H1 (cell line): Measurements from ENCODE around the gene MRPL33. TPM values are rescaled to one million over a fixed set of nuclear protein-coding genes. Genes with fewer than 3 reads are reported as not detected.

Experiments used
- CTCF ChIA-PET: fragments of 300-600 bp; sonication (Branson Sonifier 250); formaldehyde crosslinking; loops from one replicate; lab custom pipeline; 2021; ENCODE audit not compliant: partially characterized antibody; lab: Charles Lee
- POLR2A ChIA-PET: fragments of 300-600 bp; sonication (Branson Sonifier 250); formaldehyde crosslinking; loops from one replicate; lab custom pipeline; 2021; ENCODE audit warnings: inconsistent platforms; ENCODE audit not compliant: partially characterized antibody; lab: Charles Lee
- DNase-seq, 2 experiments: peaks; one replicate each; pipeline versions ENCODE4 v3.0.0 to v3.0.0-alpha.2; 2010 to 2022; ENCODE audit warnings: low spot score in 2 of 2, low read depth in 1 of 2, mixed read lengths in 1 of 2
- FAIRE-seq: peaks from 2 replicates; lab custom pipeline; 2011; peaks lifted over from hg19 to GRCh38; lab: Jason Lieb, UNC
- H2AFZ ChIP-seq: 2 replicates; pipeline ENCODE4 v1.8.1; 2012; ENCODE audit warnings: low read length, inconsistent platforms
- H2AK5ac ChIP-seq: 2 replicates; pipeline ENCODE4 v1.6.1; 2013; ENCODE audit warnings: low read depth, low read length
- H2BK120ac ChIP-seq: replicated peaks from 2 replicates; pipeline ENCODE3; 2013; ENCODE audit warnings: low read depth, low read length, inconsistent platforms
- H2BK12ac ChIP-seq: 2 replicates; pipeline ENCODE4 v1.6.1; 2013; ENCODE audit warnings: low read depth, low read length
- H2BK15ac ChIP-seq: 2 replicates; pipeline ENCODE4 v1.6.1; 2013; ENCODE audit warnings: low read length
- H2BK20ac ChIP-seq: 2 replicates; pipeline ENCODE4 v1.6.1; 2013; ENCODE audit warnings: low read length
- H2BK5ac ChIP-seq: 2 replicates; pipeline ENCODE4 v1.6.1; 2013; ENCODE audit warnings: low read depth, low read length
- H3K14ac ChIP-seq: 2 replicates; pipeline ENCODE4 v1.6.1; 2013; ENCODE audit warnings: inconsistent platforms; ENCODE audit not compliant: insufficient read length
- H3K18ac ChIP-seq: 2 replicates; pipeline ENCODE4 v1.6.1; 2013; ENCODE audit warnings: low read length; ENCODE audit errors: extremely low read depth
- H3K23ac ChIP-seq: 2 replicates; pipeline ENCODE4 v1.6.1; 2013; ENCODE audit warnings: inconsistent platforms; ENCODE audit not compliant: insufficient read length
- H3K23me2 ChIP-seq: 2 replicates; pipeline ENCODE4 v1.6.1; 2013; ENCODE audit warnings: low read depth, low read length
- H3K27ac ChIP-seq: 2 replicates; pipeline ENCODE4 v1.6.1; 2011; ENCODE audit warnings: low read depth, low read length, inconsistent platforms
- H3K27me3 ChIP-seq, 4 experiments: replicated peaks in 1 of 4; 1 replicate in 1 of 4; 2 replicates in 3 of 4; pipeline versions ENCODE4 v1.6.1 to v1.8.1; 2011 to 2013; ENCODE audit warnings: low read length in 3 of 4, mild to moderate bottlenecking in 3 of 4, inconsistent platforms in 2 of 4, mixed read lengths in 2 of 4, moderate library complexity in 1 of 4; ENCODE audit not compliant: control insufficient read depth in 3 of 4, insufficient read depth in 3 of 4; ENCODE audit errors: extremely low read depth in 1 of 4
- H3K36me3 ChIP-seq, 4 experiments: 2 replicates each; pipeline versions ENCODE4 v1.6.1 to v1.8.1; 2011 to 2013; ENCODE audit warnings: mild to moderate bottlenecking in 4 of 4, low read length in 3 of 4, moderate library complexity in 2 of 4, control low read depth in 1 of 4, inconsistent platforms in 1 of 4; ENCODE audit not compliant: insufficient read depth in 4 of 4, control insufficient read depth in 2 of 4
- H3K4ac ChIP-seq: replicated peaks from 2 replicates; pipeline ENCODE3; 2013; ENCODE audit warnings: low read length, low read depth, mixed read lengths, inconsistent platforms; ENCODE audit not compliant: insufficient read length
- H3K4me1 ChIP-seq, 4 experiments: replicated peaks in 1 of 4; 1 replicate in 1 of 4; 2 replicates in 3 of 4; pipeline versions ENCODE4 v1.6.1 to v1.8.1; 2011 to 2013; ENCODE audit warnings: low read length in 3 of 4, inconsistent platforms in 2 of 4, mixed read lengths in 1 of 4; ENCODE audit not compliant: insufficient read depth in 4 of 4, control insufficient read depth in 3 of 4
- H3K4me2 ChIP-seq, 2 experiments: 2 replicates each; pipeline versions ENCODE4 v1.6.1 to v1.8.1; 2011 to 2013; ENCODE audit warnings: low read depth in 2 of 2, low read length in 2 of 2, control low read depth in 1 of 2, inconsistent platforms in 1 of 2, mild to moderate bottlenecking in 1 of 2; ENCODE audit not compliant: insufficient read depth in 1 of 2
- H3K4me3 ChIP-seq, 4 experiments: fragments of 200-600, 300-600 bp in 1 of 4; sonication (generic), shearing (Covaris generic), sonication (Bioruptor Twin) in 1 of 4; 2 replicates each; pipeline versions ENCODE4 v1.5.1 to v1.8.1; 2011 to 2016; ENCODE audit warnings: low read length in 4 of 4, low read depth in 3 of 4, control low read depth in 2 of 4, inconsistent platforms in 2 of 4, mild to moderate bottlenecking in 2 of 4, mixed read lengths in 1 of 4, moderate library complexity in 1 of 4; ENCODE audit not compliant: insufficient read depth in 2 of 4; ENCODE audit errors: extremely low read depth in 1 of 4
- H3K56ac ChIP-seq: replicated peaks from 2 replicates; pipeline ENCODE3; 2013; ENCODE audit warnings: low read depth, mild to moderate bottlenecking, mixed read lengths, low read length, inconsistent platforms; ENCODE audit not compliant: insufficient read length
- H3K79me1 ChIP-seq: 2 replicates; pipeline ENCODE4 v1.6.1; 2013; ENCODE audit warnings: low read depth, low read length, control low read depth
- H3K79me2 ChIP-seq, 2 experiments: 2 replicates each; pipeline versions ENCODE4 v1.6.1 to v1.8.1; 2012 to 2013; ENCODE audit warnings: low read length in 2 of 2, mild to moderate bottlenecking in 2 of 2, inconsistent platforms in 1 of 2; ENCODE audit not compliant: insufficient read depth in 2 of 2, control insufficient read depth in 1 of 2
- H3K9ac ChIP-seq, 4 experiments: replicated peaks in 1 of 4; 1 replicate in 1 of 4; 2 replicates in 3 of 4; pipeline versions ENCODE4 v1.6.1 to v1.8.1; 2011 to 2013; ENCODE audit warnings: low read depth in 3 of 4, low read length in 3 of 4, control low read depth in 2 of 4, mild to moderate bottlenecking in 2 of 4, moderate library complexity in 2 of 4, inconsistent platforms in 1 of 4; ENCODE audit errors: extremely low read depth in 1 of 4
- H3K9me3 ChIP-seq, 2 experiments: 2 replicates each; pipeline versions ENCODE4 v1.6.1 to v1.8.1; 2012 to 2013; ENCODE audit warnings: mild to moderate bottlenecking in 2 of 2, moderate library complexity in 2 of 2, control low read depth in 1 of 2, inconsistent platforms in 1 of 2, low read depth in 1 of 2, low read length in 1 of 2, mixed read lengths in 1 of 2; ENCODE audit not compliant: insufficient read depth in 2 of 2
- H4K20me1 ChIP-seq, 2 experiments: replicated peaks in 1 of 2; 2 replicates each; pipeline versions ENCODE3 to v1.8.1; 2011 to 2013; ENCODE audit warnings: inconsistent platforms in 2 of 2, low read length in 2 of 2, mild to moderate bottlenecking in 1 of 2; ENCODE audit not compliant: insufficient read depth in 2 of 2, control insufficient read depth in 1 of 2
- H4K5ac ChIP-seq: 2 replicates; pipeline ENCODE4 v1.6.1; 2013; ENCODE audit warnings: low read length, low read depth, mixed read lengths, inconsistent platforms; ENCODE audit not compliant: insufficient read length
- H4K8ac ChIP-seq: 2 replicates; pipeline ENCODE4 v1.8.0; 2013; ENCODE audit warnings: mild to moderate bottlenecking, moderate library complexity, low read length, inconsistent platforms; ENCODE audit not compliant: insufficient read depth; ENCODE audit errors: extremely low read depth
- H4K91ac ChIP-seq: replicated peaks from 2 replicates; pipeline ENCODE3; 2013; ENCODE audit warnings: low read length, mixed read lengths, inconsistent platforms; ENCODE audit not compliant: insufficient read length
- GTF2F1 ChIP-seq: IDR thresholded peaks from 2 replicates; pipeline ENCODE4 v1.6.1; 2012; ENCODE audit warnings: low read depth, low read length, improper control_type of control experiment, borderline replicate concordance
- TCF12 ChIP-seq: IDR thresholded peaks from 2 replicates; pipeline ENCODE4 v1.6.1; 2011; ENCODE audit warnings: low read depth, mild to moderate bottlenecking, low read length
- WGBS, 2 experiments: shearing (Covaris generic) in 1 of 2; methylation state at CpG; one replicate each; pipeline versions ENCODE4 v1.1.6 to v1.1.7; 2013 to 2015; ENCODE audit warnings: low lambda C conversion rate in 2 of 2, mixed read lengths in 2 of 2, inconsistent platforms in 1 of 2, low coverage in 1 of 2, missing lambda C conversion rate in 1 of 2; ENCODE audit not compliant: insufficient replicate concordance in 2 of 2, insufficient coverage in 1 of 2, insufficient read length in 1 of 2; ENCODE audit errors: extremely low coverage in 1 of 2, missing lambda C conversion rate in 1 of 2; 5-methylcytosine and 5-hydroxymethylcytosine counted together
- polyA plus RNA-seq, 7 experiments: library from polyadenylated mRNA; depleted of rRNA in 3 of 7; stranded (reverse) in 5 of 7; unstranded in 2 of 7; fragments of >200 nt in 5 of 7; fragments of 200-250 nt in 2 of 7; gene quantifications; 1 replicate in 5 of 7; 2 replicates in 1 of 7; 4 replicates in 1 of 7; pipeline versions ENCODE4 v1.2.1 to v1.2.3, GENCODE V29; 2011 to 2013; ENCODE audit warnings: missing spikeins in 2 of 7, mixed read lengths in 2 of 7
- total RNA-seq: library from RNA; stranded (reverse); fragmentation: NEBNext Ultra II Directional; extraction: Animal tissue kit (Norgen Biotek cat#: 25700); gene quantifications from 2 replicates; pipeline ENCODE4 v1.2.1, GENCODE V29; 2021

Gene MRPL33
- total and polyA plus RNA-seq, 2 of the 8 experiments (the other 6 are each of a cell fraction or from before 2014, with no cell fraction given): 24.3 to 62.9 TPM

DNA sequence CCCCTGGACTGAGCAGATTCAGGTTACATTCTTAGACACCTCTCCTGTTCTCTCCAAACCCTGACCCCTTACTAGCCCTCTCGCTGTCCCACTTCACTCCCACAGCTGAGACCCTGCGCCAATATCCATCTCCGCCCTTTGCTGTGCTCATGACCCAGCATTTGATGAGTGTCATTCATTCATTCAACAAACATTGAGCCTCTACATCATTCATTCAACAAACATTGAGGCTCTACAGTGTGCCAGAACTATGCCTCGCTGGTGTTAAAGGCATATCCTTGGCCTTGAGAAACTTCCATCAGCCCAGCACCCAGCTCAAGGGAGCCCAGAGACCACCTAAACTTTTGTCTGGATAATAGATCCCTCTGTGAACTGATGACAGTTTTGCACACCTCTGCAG lies 41.9 kb upstream of the MRPL33 start:
- CTCF ChIA-PET: interaction anchor here (0.9 to 1.8 kb wide), 4 partner anchors 9 to 47 kb away, joined by 3 to 4 read pairs (median 4); no protein-coding TSS in a partner anchor
- Histone ChIP-seq H4K5ac (no peak overlapping the region), H3K9me3 (no peaks in the 10 kb centered on the region)

More for the DNA sequence above, 41.9 kb upstream of the MRPL33 start:
- no peak for DNase-seq
- Histone ChIP-seq H3K4ac (no peak overlapping the region), H3K56ac (no peak overlapping the region), H3K4me2 (no peak overlapping the region), H3K4me3 (no peak overlapping the region), H2BK12ac (0 out of 2 replicates have a peak overlapping the region, but pooled peaks have one; percentile 50), H4K20me1 (no peaks in the 10 kb centered on the region), H3K79me1 (no peaks in the 10 kb centered on the region), H2BK5ac (no peak overlapping the region), H2AFZ (no peak overlapping the region), H3K9ac (no peak overlapping the region), H2AK5ac (peak overlapping the region; percentile 65; the same call in 1 of the 2 replicates), H3K79me2 (no peaks in the 10 kb centered on the region), H4K91ac (no peak overlapping the region), H2BK15ac (no peak overlapping the region), H3K27ac (no peak overlapping the region), H2BK120ac (no peak overlapping the region), H2BK20ac (no peak overlapping the region), H3K4me1 (peaks cover 0 to 9% (median 5%) of the 10 kb centered on the region in 4 experiments; a peak in 5 of 7 replicates), H3K27me3 (no peaks in the 10 kb centered on the region; a peak in 1 of 7 replicates), H3K18ac (no peak overlapping the region), H3K14ac (no peak overlapping the region), H3K23me2 (no peaks in the 10 kb centered on the region), H3K23ac (no peak overlapping the region), H3K36me3 (no peaks in the 10 kb centered on the region), H4K8ac (no peak overlapping the region)
- TF ChIP-seq TCF12 (no peak), GTF2F1 (no peak)
- POLR2A ChIA-PET: interaction anchor here (0.5 to 3.2 kb wide), 3 partner anchors 13 to 667 kb away, joined by 4 to 18 read pairs (median 9); no protein-coding TSS in a partner anchor
- 95% methylated on average over 4 of the region's 4 CpGs; no CpG with 5 or more reads in 1 of the 2 experiments for WGBS, 2 experiments
- FAIRE-seq: no peak
